Kidney (tissue), 14 donors: ENCODE results near the gene NELFB. TPM values are rescaled to one million over a fixed set of nuclear protein-coding genes. Genes with fewer than 3 reads are reported as not detected.

Source experiments
- DNase-seq, 5 donors: peaks; one replicate each; pipeline ENCODE4 v3.0.0-alpha.2; 2013 to 2020
- FAIRE-seq: peaks from 2 replicates; lab custom pipeline; 2012; peaks lifted over from hg19 to GRCh38; lab: Jason Lieb, UNC
- H3K27ac ChIP-seq, 2 donors: one replicate each; pipeline ENCODE4 v1.7.0; 2013; ENCODE audit warnings: low read depth in 2 of 2, low read length in 2 of 2, inconsistent platforms in 1 of 2
- H3K27me3 ChIP-seq: one replicate; pipeline ENCODE4 v1.7.1; 2013; ENCODE audit warnings: low read length, inconsistent platforms; ENCODE audit not compliant: control insufficient read depth, insufficient read depth
- H3K36me3 ChIP-seq, 3 donors: one replicate each; pipeline versions ENCODE4 v1.7.0 to v1.7.1; 2013; ENCODE audit warnings: low read length in 3 of 3, control low read depth in 1 of 3, inconsistent platforms in 1 of 3; ENCODE audit not compliant: insufficient read depth in 3 of 3, control insufficient read depth in 2 of 3
- H3K4me1 ChIP-seq, 3 donors: one replicate each; pipeline versions ENCODE4 v1.7.0 to v1.7.1; 2013; ENCODE audit warnings: low read length in 3 of 3, inconsistent platforms in 1 of 3, low read depth in 1 of 3; ENCODE audit not compliant: control insufficient read depth in 2 of 3, insufficient read depth in 2 of 3
- H3K4me3 ChIP-seq, 3 donors: one replicate each; pipeline versions ENCODE4 v1.7.0 to v1.8.1; 2013; ENCODE audit warnings: low read length in 3 of 3, control low read depth in 1 of 3, inconsistent platforms in 1 of 3
- H3K9ac ChIP-seq, 3 donors: one replicate each; pipeline versions ENCODE4 v1.7.0 to v1.7.1; 2013; ENCODE audit warnings: low read length in 3 of 3, control low read depth in 1 of 3, inconsistent platforms in 1 of 3
- H3K9me3 ChIP-seq, 3 donors: one replicate each; pipeline versions ENCODE4 v1.7.0 to v1.7.1; 2013; ENCODE audit warnings: low read length in 3 of 3, control low read depth in 1 of 3, inconsistent platforms in 1 of 3; ENCODE audit not compliant: control insufficient read depth in 2 of 3, insufficient read depth in 1 of 3
- intact Hi-C: fragments of 100-400 bp; cut with DNase I; formaldehyde crosslinking; loops from one replicate; pipeline ENCODE4 v1.11.1; 2022
- polyA plus RNA-seq: library from polyadenylated mRNA; stranded (reverse); fragments of 350-450 nt; fragmentation: Illumina TruSeq; extraction: RNeasy Lipid Tissue Mini Kit (QIAGEN cat#74804); gene quantifications from one replicate; pipeline ENCODE4 v1.2.3, GENCODE V29; 2014; ENCODE audit warnings: low read depth, low replicate concordance; ENCODE audit not compliant: insufficient read depth
- total RNA-seq: library from RNA; stranded (reverse); fragmentation: NEBNext Ultra II Directional; extraction: Animal tissue kit (Norgen Biotek cat#: 25700); gene quantifications from one replicate; pipeline ENCODE4 v1.2.1, GENCODE V29; 2021
- TF ChIP-seq, protein P1 (sequence below): IDR thresholded peaks from 3 replicates; pipeline ENCODE4 v1.5.1; 2012; ENCODE audit warnings: mild to moderate bottlenecking, moderate library complexity, borderline replicate concordance; ENCODE audit not compliant: insufficient read depth; ENCODE audit errors: extremely low read depth
- donor health status: control.
- donor health status: control.
- donor health status: control.
- donor health status: control.
- donor health status: control.
- donor health status: DM: yes; HTN: yes; CAD: no.
- donor health status: Normal renal cell carcinoma (clear cell type).

Gene NELFB
- total and polyA plus RNA-seq, 2 donors from 2014 or later = 43.8 to 57.3 TPM

DNA sequence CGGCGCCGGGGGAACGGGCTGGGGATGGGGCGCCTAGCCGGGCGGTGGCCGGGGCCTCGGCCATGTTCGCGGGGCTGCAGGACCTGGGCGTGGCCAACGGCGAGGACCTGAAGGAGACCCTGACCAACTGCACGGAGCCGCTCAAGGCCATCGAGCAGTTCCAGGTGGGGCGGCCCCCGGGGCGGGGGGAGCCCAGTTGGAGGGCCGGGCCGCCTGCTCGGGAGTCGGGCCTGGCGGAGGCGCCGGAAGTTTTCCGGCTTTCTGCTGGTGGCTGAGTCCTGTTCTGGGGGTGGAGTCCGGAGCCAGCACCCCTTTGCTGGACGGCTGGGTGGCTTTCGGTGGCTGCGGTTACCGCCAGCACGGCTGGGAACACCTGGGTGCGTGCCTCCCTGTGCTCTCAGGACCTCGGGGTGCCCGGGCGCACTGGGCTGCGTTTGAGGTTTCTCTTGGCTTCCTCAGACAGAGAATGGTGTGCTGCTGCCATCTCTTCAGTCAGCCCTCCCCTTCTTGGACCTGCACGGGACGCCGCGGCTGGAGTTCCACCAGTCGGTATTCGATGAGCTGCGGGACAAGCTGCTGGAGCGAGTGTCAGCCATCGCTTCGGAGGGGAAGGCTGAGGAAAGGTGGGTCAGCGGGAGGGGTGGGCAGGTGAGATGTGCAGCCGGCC lies 454 bp downstream of the NELFB start:
- Histone ChIP-seq H3K9me3 (no peaks in the 10 kb centered on the region), H3K4me3 (peak overlapping the region; percentile 73 to 90 (median 84)), H3K4me1 (peaks cover 0 to 22% (median 13%) of the 10 kb centered on the region in 3 donors), H3K27me3 (no peaks in the 10 kb centered on the region), H3K36me3 (peaks cover 0 to 10% (median 4%) of the 10 kb centered on the region in 3 donors), H3K27ac (no peak overlapping the region), H3K9ac (peak overlapping the region; percentile 57 to 82 (median 67))
- FAIRE-seq (no peak), DNase-seq (peak in 1 of 5 donors; percentile 66)
- intact Hi-C loops = no loop called here
- TF ChIP-seq, protein P1, sequence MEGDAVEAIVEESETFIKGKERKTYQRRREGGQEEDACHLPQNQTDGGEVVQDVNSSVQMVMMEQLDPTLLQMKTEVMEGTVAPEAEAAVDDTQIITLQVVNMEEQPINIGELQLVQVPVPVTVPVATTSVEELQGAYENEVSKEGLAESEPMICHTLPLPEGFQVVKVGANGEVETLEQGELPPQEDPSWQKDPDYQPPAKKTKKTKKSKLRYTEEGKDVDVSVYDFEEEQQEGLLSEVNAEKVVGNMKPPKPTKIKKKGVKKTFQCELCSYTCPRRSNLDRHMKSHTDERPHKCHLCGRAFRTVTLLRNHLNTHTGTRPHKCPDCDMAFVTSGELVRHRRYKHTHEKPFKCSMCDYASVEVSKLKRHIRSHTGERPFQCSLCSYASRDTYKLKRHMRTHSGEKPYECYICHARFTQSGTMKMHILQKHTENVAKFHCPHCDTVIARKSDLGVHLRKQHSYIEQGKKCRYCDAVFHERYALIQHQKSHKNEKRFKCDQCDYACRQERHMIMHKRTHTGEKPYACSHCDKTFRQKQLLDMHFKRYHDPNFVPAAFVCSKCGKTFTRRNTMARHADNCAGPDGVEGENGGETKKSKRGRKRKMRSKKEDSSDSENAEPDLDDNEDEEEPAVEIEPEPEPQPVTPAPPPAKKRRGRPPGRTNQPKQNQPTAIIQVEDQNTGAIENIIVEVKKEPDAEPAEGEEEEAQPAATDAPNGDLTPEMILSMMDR = no peak

DNA sequence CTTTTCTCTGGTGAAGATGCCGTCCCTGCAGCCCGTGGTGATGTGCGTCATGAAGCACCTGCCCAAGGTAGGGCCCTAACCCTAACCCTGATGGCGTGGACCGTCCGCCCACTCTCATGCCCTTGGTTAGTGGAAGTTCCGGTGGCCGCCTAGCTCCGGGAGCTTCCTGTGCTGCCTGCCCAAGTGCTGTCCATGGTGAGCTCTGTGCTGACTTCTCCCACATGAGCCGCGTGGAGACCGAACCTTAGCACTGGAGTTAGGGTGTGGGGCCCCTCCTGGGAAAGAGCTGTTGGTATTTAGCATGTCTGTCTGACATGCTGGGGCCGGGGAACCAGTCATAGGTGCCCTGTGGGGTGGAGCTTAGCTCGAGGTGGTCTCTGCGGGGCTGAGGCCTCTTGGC lies 1.2 kb downstream of the NELFB start:
- intact Hi-C loops = no loop called here
- TF ChIP-seq, protein P1 = no peak
- Histone ChIP-seq H3K36me3 (peaks cover 0 to 10% (median 4%) of the 10 kb centered on the region in 3 donors), H3K9me3 (no peaks in the 10 kb centered on the region), H3K27me3 (no peaks in the 10 kb centered on the region), H3K4me1 (peaks cover 0 to 22% (median 13%) of the 10 kb centered on the region in 3 donors), H3K27ac (no peak overlapping the region), H3K4me3 (peak overlapping the region; percentile 73 to 90 (median 84)), H3K9ac (peak overlapping the region in 1 of 3 donors; percentile 67)
- FAIRE-seq (no peak), DNase-seq (no peak)

- peak overlapping the region in 1 of 3 donors; percentile 90 for H3K4me3 ChIP-seq
- no peaks in the 10 kb centered on the region for H3K9me3 ChIP-seq
- peaks cover 0 to 10% (median 4%) of the 10 kb centered on the region in 3 donors for H3K36me3 ChIP-seq
- H3K9ac ChIP-seq = no peak overlapping the region
- H3K27ac ChIP-seq = no peak overlapping the region
- no peak for DNase-seq
- H3K4me1 ChIP-seq = peaks cover 0 to 22% (median 13%) of the 10 kb centered on the region in 3 donors
- H3K27me3 ChIP-seq = no peaks in the 10 kb centered on the region
- intact Hi-C loops = no loop called here
- no peak for FAIRE-seq
- TF ChIP-seq, protein P1 = no peak
Observed at GRCh38 chr9:137256856-137257255, 1.7 kb downstream of the NELFB start.
